Thyroid gland (tissue), 4 donors: ENCODE results near the gene TMEM131.

ENCODE experiments used
- CTCF ChIP-seq, 6 experiments: fragments of 200-600 bp in 3 of 6; fragments of 450-650 bp in 3 of 6; sonication (generic) in 3 of 6; IDR thresholded peaks; one replicate each; pipeline ENCODE4 v1.5.1; 2016 to 2019; ENCODE audit warnings: antibody characterized with exemption in 6 of 6, mild to moderate bottlenecking in 2 of 6, inconsistent platforms in 1 of 6, moderate library complexity in 1 of 6
- POLR2A ChIP-seq, 2 donors: fragments of 450-650 bp; IDR thresholded peaks; one replicate each; pipeline ENCODE4 v1.6.1; 2017; ENCODE audit warnings: antibody characterized with exemption in 2 of 2, mild to moderate bottlenecking in 2 of 2, moderate library complexity in 1 of 2

GRCh38 chr2:97770445-97770844 is 225.3 kb downstream of the TMEM131 start:
- TF ChIP-seq CTCF (IDR thresholded peaks at IDR 0.05) = no peak
- no peak for TF ChIP-seq POLR2A (IDR thresholded peaks at IDR 0.05)
